Placental epithelial cell (primary cell): ENCODE measurements around the gene RAB3IL1. TPM values are rescaled to one million over a fixed set of nuclear protein-coding genes. Genes with fewer than 3 reads are reported as not detected.

ENCODE experiments used
- small RNA-seq: library from RNA; depleted of rRNA; stranded (forward); fragments of <200 nt; gene quantifications from one replicate; pipeline ENCODE3, GENCODE V24; 2012
- total RNA-seq: library from RNA; depleted of rRNA; stranded (reverse); fragments of >200 nt; gene quantifications from 2 replicates; pipeline ENCODE4 v1.2.3, GENCODE V29; 2012

The RAB3IL1 gene
- total RNA-seq = 0.79 TPM in 1 of 2 replicates, not detected in the other

GRCh38 chr11:61917334-61918109, at the start of gene RAB3IL1:
TSS of gene RAB3IL1 (minus strand) at chr11:61917566. CDS start at chr11:61917367, 199 bp downstream.

GRCh38 chr11:61950035-61950547, 32.7 kb upstream of the RAB3IL1 start, which contains the start of gene BEST1:
TSS of gene BEST1 (plus strand) at chr11:61950351. CDS start at chr11:61951807, 1,456 bp downstream.

GRCh38 chr11:61891331-61892084, 25.9 kb downstream of the RAB3IL1 start, which contains the start of gene FADS3:
TSS of gene FADS3 (minus strand) at chr11:61891545. CDS start at chr11:61891381, 164 bp downstream.

Small RNA genes within 50 kb of the gene (small RNA-seq; reads per million reads assigned to genes)
- not detected for gene MIR6746
- not detected for gene RNU6-1243P

Other genes with a start within 250 kb of the RAB3IL1 start
- gene DAGLA, start 237.2 kb downstream of the RAB3IL1 start, total RNA-seq = 6.3 and 6.6 TPM in 2 replicates
- gene MYRF, start 164.9 kb downstream of the RAB3IL1 start, total RNA-seq = 0.22 and 1.2 TPM in 2 replicates
- gene TMEM258, start 125.0 kb downstream of the RAB3IL1 start, total RNA-seq = 55.5 and 105 TPM in 2 replicates
- gene FEN1, start 124.7 kb downstream of the RAB3IL1 start, total RNA-seq = 13.0 and 14.6 TPM in 2 replicates
- 16.1 and 47.3 TPM in 2 replicates for gene FADS1, start 100.6 kb downstream of the RAB3IL1 start, total RNA-seq
- 10.6 and 41.1 TPM in 2 replicates for gene FADS2, start 89.3 kb downstream of the RAB3IL1 start, total RNA-seq
- 4.0 and 5.1 TPM in 2 replicates for gene FADS3, start 26.0 kb downstream of the RAB3IL1 start, total RNA-seq
- under 0.01 and 0.11 TPM in 2 replicates for gene BEST1, start 32.8 kb upstream of the RAB3IL1 start, total RNA-seq
- gene FTH1, start 50.1 kb upstream of the RAB3IL1 start, total RNA-seq = 180 and 397 TPM in 2 replicates
- 19.6 and 27.8 TPM in 2 replicates for gene INCENP, start 206.4 kb upstream of the RAB3IL1 start, total RNA-seq